Suprapubic skin (tissue), 4 donors: ENCODE data around the gene SULT1C4.

Experiments used
- CTCF ChIP-seq, 2 donors: fragments of 200-600 bp in 1 of 2; fragments of 450-650 bp in 1 of 2; sonication (generic) in 1 of 2; IDR thresholded peaks; one replicate each; pipeline ENCODE4 v1.5.1; 2016 to 2019; ENCODE audit warnings: antibody characterized with exemption in 2 of 2, mild to moderate bottlenecking in 1 of 2, moderate library complexity in 1 of 2
- EP300 ChIP-seq: sonication (generic); formaldehyde crosslinking; IDR thresholded peaks from one replicate; pipeline ENCODE4 v1.6.1; 2017; ENCODE audit warnings: antibody characterized with exemption
- POLR2A ChIP-seq, 2 donors: fragments of 450-650 bp; IDR thresholded peaks; one replicate each; pipeline ENCODE4 v1.6.1; 2017; ENCODE audit warnings: antibody characterized with exemption in 2 of 2, mild to moderate bottlenecking in 2 of 2, moderate library complexity in 2 of 2
- POLR2AphosphoS5 ChIP-seq, 3 donors: sonication (generic); formaldehyde crosslinking; IDR thresholded peaks; one replicate each; pipeline ENCODE4 v1.6.1; 2017; ENCODE audit warnings: antibody characterized with exemption in 3 of 3

GRCh38 chr2:108390340-108390739 is 12.6 kb downstream of the SULT1C4 start:
- TF ChIP-seq CTCF (IDR thresholded peaks at IDR 0.05) (no peak), POLR2AphosphoS5 (IDR thresholded peaks at IDR 0.05) (no peak), POLR2A (IDR thresholded peaks at IDR 0.05) (no peak), EP300 (no peak)
